GM12878 (cell line): ENCODE data around the gene PSMA7. TPM values are rescaled to one million over a fixed set of nuclear protein-coding genes. Genes with fewer than 3 reads are reported as not detected.

Experiments
- ATAC-seq: fragments of 200-7000 bp; cut with Tn5 transposase; 3 replicates; pipeline ENCODE4 v1.9.1; 2020; ENCODE audit warnings: mild to moderate bottlenecking, moderate library complexity
- BruUV-seq: library from RNA; stranded (reverse); fragments of 400-500 nt; replicated peaks from 2 replicates; lab custom pipeline; 2021; lab: Mats Ljungman, UMichigan
- CTCF ChIA-PET: fragments of 300-600 bp; sonication (Branson Sonifier 250); formaldehyde crosslinking; extraction: SDS; loops from one replicate; lab custom pipeline; 2021; ENCODE audit warnings: inconsistent platforms; lab: Yijun Ruan, JAX
- POLR2A ChIA-PET: fragments of 350-600 bp; formaldehyde crosslinking; extraction: SDS; loops from one replicate; lab custom pipeline; 2021; ENCODE audit warnings: inconsistent platforms; lab: Charles Lee
- RAD21 ChIA-PET: fragments of 300-600 bp; sonication (Branson Sonifier 250); formaldehyde crosslinking; loops from one replicate; lab custom pipeline; 2023; ENCODE audit warnings: antibody characterized with exemption; ENCODE audit not compliant: unreplicated experiment; lab: Charles Lee
- SMC1A ChIA-PET: fragments of 300-600 bp; sonication (Branson Sonifier 250); formaldehyde crosslinking; loops from one replicate; lab custom pipeline; 2023; ENCODE audit not compliant: unreplicated experiment, uncharacterized antibody; lab: Charles Lee
- DNase-seq: peaks from one replicate; pipeline ENCODE4 v3.0.0-alpha.2; 2011; ENCODE audit warnings: low read depth, low spot score
- FAIRE-seq: peaks from 3 replicates; lab custom pipeline; 2011; peaks lifted over from hg19 to GRCh38; lab: Jason Lieb, UNC
- H2AFZ ChIP-seq: 2 replicates; pipeline ENCODE4 v1.6.0; 2011; ENCODE audit warnings: low read depth, low read length, control low read depth; ENCODE audit not compliant: control insufficient read depth
- H3K27ac ChIP-seq: 2 replicates; pipeline ENCODE4 v1.5.1; 2011; ENCODE audit warnings: control low read depth; ENCODE audit not compliant: control insufficient read depth, insufficient read depth
- H3K27me3 ChIP-seq, 2 experiments: replicated peaks in 1 of 2; 2 replicates each; pipeline versions ENCODE4 v1.6.0 to v1.6.1; 2011; ENCODE audit warnings: low read length in 1 of 2; ENCODE audit not compliant: control insufficient read depth in 2 of 2, insufficient read depth in 2 of 2
- H3K36me3 ChIP-seq, 2 experiments: 2 replicates each; pipeline ENCODE4 v1.5.1; 2011; ENCODE audit warnings: low read length in 1 of 2; ENCODE audit not compliant: control insufficient read depth in 2 of 2, insufficient read depth in 2 of 2
- H3K4me1 ChIP-seq: 2 replicates; pipeline ENCODE4 v1.6.1; 2011; ENCODE audit warnings: mild to moderate bottlenecking, low read length, moderate library complexity, mixed read lengths; ENCODE audit not compliant: control insufficient read depth, insufficient read depth
- H3K4me2 ChIP-seq: 2 replicates; pipeline ENCODE4 v1.6.0; 2011; ENCODE audit warnings: control low read depth; ENCODE audit not compliant: control insufficient read depth, insufficient read depth
- H3K4me3 ChIP-seq: fragments of 200-600 bp; sonication (generic); 2 replicates; pipeline ENCODE4 v1.5.1; 2016
- H3K79me2 ChIP-seq: 2 replicates; pipeline ENCODE4 v1.6.0; 2011; ENCODE audit warnings: low read length; ENCODE audit not compliant: control insufficient read depth, insufficient read depth
- H3K9ac ChIP-seq: 2 replicates; pipeline ENCODE4 v1.8.0; 2011; ENCODE audit warnings: low read length, control low read depth, mixed read lengths; ENCODE audit not compliant: control insufficient read depth, insufficient read depth
- H3K9me3 ChIP-seq: replicated peaks from 3 replicates; pipeline ENCODE4 v1.5.1; 2011; ENCODE audit warnings: mild to moderate bottlenecking, low read length; ENCODE audit not compliant: control insufficient read depth, insufficient read depth
- H4K20me1 ChIP-seq: 2 replicates; pipeline ENCODE4 v1.6.0; 2011; ENCODE audit not compliant: control insufficient read depth, insufficient read depth
- EGR1 ChIP-seq, 2 experiments: IDR thresholded peaks; 1 replicate in 1 of 2; 2 replicates in 1 of 2; pipeline ENCODE4 v1.6.1; 2011 to 2012; ENCODE audit warnings: low read depth in 2 of 2, low read length in 2 of 2, borderline replicate concordance in 1 of 2, mild to moderate bottlenecking in 1 of 2, moderate library complexity in 1 of 2
- ESRRA ChIP-seq: IDR thresholded peaks from 2 replicates; pipeline ENCODE4 v1.6.1; 2012; ENCODE audit warnings: mild to moderate bottlenecking, low read length, improper control_type of control experiment
- GATAD2B ChIP-seq: fragments of 450-650 bp; conservative IDR thresholded peaks from 2 replicates; pipeline ENCODE4 v1.6.1; 2017; ENCODE audit warnings: low read depth, mild to moderate bottlenecking, moderate library complexity
- PBX3 ChIP-seq: IDR thresholded peaks from 2 replicates; pipeline ENCODE4 v1.6.1; 2011; ENCODE audit warnings: mild to moderate bottlenecking, low read depth, low read length, moderate library complexity; ENCODE audit not compliant: insufficient replicate concordance
- POLR2A ChIP-seq: IDR thresholded peaks from 2 replicates; pipeline ENCODE4 v1.6.1; 2011; ENCODE audit warnings: low read depth, mild to moderate bottlenecking, low read length
- RAD51 ChIP-seq: fragments of 450-650 bp; IDR thresholded peaks from 2 replicates; pipeline ENCODE4 v1.6.1; 2016; ENCODE audit warnings: moderate library complexity, mild to moderate bottlenecking, inconsistent platforms
- SIN3A ChIP-seq: IDR thresholded peaks from 2 replicates; pipeline ENCODE4 v1.6.1; 2012; ENCODE audit warnings: low read depth, low read length, improper control_type of control experiment
- YY1 ChIP-seq: IDR thresholded peaks from 2 replicates; pipeline ENCODE4 v1.6.1; 2011; ENCODE audit warnings: low read depth, mild to moderate bottlenecking, low read length
- ZBTB4 ChIP-seq: fragments of 450-650 bp; formaldehyde crosslinking; IDR thresholded peaks from 2 replicates; pipeline ENCODE4 v1.4.0; 2022; ENCODE audit warnings: mild to moderate bottlenecking, moderate library complexity
- ZNF207 ChIP-seq: fragments of 450-650 bp; IDR thresholded peaks from 2 replicates; pipeline ENCODE4 v1.6.1; 2014; ENCODE audit warnings: antibody characterized with exemption, mild to moderate bottlenecking, borderline replicate concordance
- ZNF24 ChIP-seq: fragments of 450-650 bp; IDR thresholded peaks from 2 replicates; pipeline ENCODE4 v1.6.1; 2017; ENCODE audit warnings: antibody characterized with exemption, mild to moderate bottlenecking
- ZNF687 ChIP-seq: fragments of 450-650 bp; IDR thresholded peaks from 2 replicates; pipeline ENCODE4 v1.6.1; 2017; ENCODE audit warnings: mild to moderate bottlenecking, moderate library complexity
- WGBS: methylation state at CpG from one replicate; pipeline ENCODE4 v1.1.6; 2016; ENCODE audit warnings: low lambda C conversion rate; ENCODE audit not compliant: insufficient replicate concordance, insufficient coverage; ENCODE audit errors: missing lambda C conversion rate; 5-methylcytosine and 5-hydroxymethylcytosine counted together
- in situ Hi-C: fragments of 300-500 bp; cut with MboI; formaldehyde crosslinking; loops from 9 replicates; pipeline ENCODE4 v1.14.3; 2018; ENCODE audit warnings: mixed read lengths
- intact Hi-C: fragments of 100-400 bp; cut with micrococcal nuclease; formaldehyde crosslinking; loops from one replicate; pipeline ENCODE4 v1.14.2; 2022; ENCODE audit not compliant: unreplicated experiment
- polyA plus RNA-seq, 11 experiments: library from polyadenylated mRNA; depleted of rRNA in 4 of 11; unstranded in 6 of 11; stranded (reverse) in 5 of 11; fragments of >200 nt; fragmentation: Nextera tagmentation in 4 of 11; fragmentation: Illumina TruSeq in 1 of 11; extraction: Ambion mirVana in 4 of 11; extraction: Trizol in 1 of 11; gene quantifications; 1 replicate in 1 of 11; 2 replicates in 10 of 11; pipeline versions ENCODE4 v1.2.1 to v1.2.3, GENCODE V29; 2011 to 2016; ENCODE audit warnings: inconsistent platforms in 2 of 11, missing spikeins in 2 of 11, low read depth in 1 of 11
- total RNA-seq, 4 experiments: library from RNA; depleted of rRNA in 3 of 4; stranded (reverse); fragments of >200 nt in 3 of 4; fragmentation: Illumina TruSeq in 1 of 4; extraction: Trizol in 1 of 4; gene quantifications; 2 replicates each; pipeline versions ENCODE4 v1.2.1 to v1.2.3, GENCODE V29; 2013 to 2021
- TF ChIP-seq, protein P1 (sequence below): fragments of 450-650 bp; formaldehyde crosslinking; IDR thresholded peaks from 2 replicates; pipeline ENCODE4 v1.4.0; 2020; ENCODE audit warnings: mild to moderate bottlenecking, moderate library complexity

Gene PSMA7
- total and polyA plus RNA-seq, 10 of the 15 experiments (the other 5 are each of a cell fraction or from before 2014, with no cell fraction given) = 216 to 857 (median 368) TPM

- H2AFZ ChIP-seq = no peak overlapping the region
- DNase-seq (no peak), ATAC-seq (no peak), FAIRE-seq (no peak)
- RAD21 ChIA-PET = no interaction called here
- no peaks in the 10 kb centered on the region for H3K36me3 ChIP-seq
- SMC1A ChIA-PET = no interaction called here
- H3K4me1 ChIP-seq = no peaks in the 10 kb centered on the region
- CTCF ChIA-PET = interaction anchor here (0.6 to 0.9 kb wide), 2 partner anchors 17 to 78 kb away, joined by 3 read pairs; no protein-coding TSS in a partner anchor
- POLR2A ChIA-PET = no interaction called here
- H3K27ac ChIP-seq = no peak overlapping the region
- WGBS = 33% methylated on average over 3 of the region's 3 CpGs
- H3K4me2 ChIP-seq = no peak overlapping the region
- H3K79me2 ChIP-seq = no peaks in the 10 kb centered on the region
- H3K27me3 ChIP-seq = no peaks in the 10 kb centered on the region
- H4K20me1 ChIP-seq = no peaks in the 10 kb centered on the region
- peaks cover 2% of the 10 kb centered on the region; the same call in 1 of the 3 replicates for H3K9me3 ChIP-seq
- no peak overlapping the region for H3K9ac ChIP-seq
- no peak overlapping the region for H3K4me3 ChIP-seq
- BruUV-seq = no TSS peak
- in situ Hi-C loops (loop anchor here (25.0 kb wide), 1 partner anchor 602 kb away; no protein-coding TSS in a partner anchor), intact Hi-C loops (no loop called here)
- TF ChIP-seq ZNF207 (no peak), POLR2A (no peak), SIN3A (no peak), GATAD2B (no peak), PBX3 (no peak), ZBTB4 (CRISPR knock-in tag) (no peak), ESRRA (no peak), RAD51 (no peak), ZNF24 (no peak), YY1 (no peak), EGR1 (IDR thresholded peaks at IDR 0.05; ENCODE audit: borderline replicate concordance in 1 of 2, low read depth in 2 of 2, low read length in 2 of 2) (no peak), ZNF687 (no peak)
- TF ChIP-seq, protein P1, sequence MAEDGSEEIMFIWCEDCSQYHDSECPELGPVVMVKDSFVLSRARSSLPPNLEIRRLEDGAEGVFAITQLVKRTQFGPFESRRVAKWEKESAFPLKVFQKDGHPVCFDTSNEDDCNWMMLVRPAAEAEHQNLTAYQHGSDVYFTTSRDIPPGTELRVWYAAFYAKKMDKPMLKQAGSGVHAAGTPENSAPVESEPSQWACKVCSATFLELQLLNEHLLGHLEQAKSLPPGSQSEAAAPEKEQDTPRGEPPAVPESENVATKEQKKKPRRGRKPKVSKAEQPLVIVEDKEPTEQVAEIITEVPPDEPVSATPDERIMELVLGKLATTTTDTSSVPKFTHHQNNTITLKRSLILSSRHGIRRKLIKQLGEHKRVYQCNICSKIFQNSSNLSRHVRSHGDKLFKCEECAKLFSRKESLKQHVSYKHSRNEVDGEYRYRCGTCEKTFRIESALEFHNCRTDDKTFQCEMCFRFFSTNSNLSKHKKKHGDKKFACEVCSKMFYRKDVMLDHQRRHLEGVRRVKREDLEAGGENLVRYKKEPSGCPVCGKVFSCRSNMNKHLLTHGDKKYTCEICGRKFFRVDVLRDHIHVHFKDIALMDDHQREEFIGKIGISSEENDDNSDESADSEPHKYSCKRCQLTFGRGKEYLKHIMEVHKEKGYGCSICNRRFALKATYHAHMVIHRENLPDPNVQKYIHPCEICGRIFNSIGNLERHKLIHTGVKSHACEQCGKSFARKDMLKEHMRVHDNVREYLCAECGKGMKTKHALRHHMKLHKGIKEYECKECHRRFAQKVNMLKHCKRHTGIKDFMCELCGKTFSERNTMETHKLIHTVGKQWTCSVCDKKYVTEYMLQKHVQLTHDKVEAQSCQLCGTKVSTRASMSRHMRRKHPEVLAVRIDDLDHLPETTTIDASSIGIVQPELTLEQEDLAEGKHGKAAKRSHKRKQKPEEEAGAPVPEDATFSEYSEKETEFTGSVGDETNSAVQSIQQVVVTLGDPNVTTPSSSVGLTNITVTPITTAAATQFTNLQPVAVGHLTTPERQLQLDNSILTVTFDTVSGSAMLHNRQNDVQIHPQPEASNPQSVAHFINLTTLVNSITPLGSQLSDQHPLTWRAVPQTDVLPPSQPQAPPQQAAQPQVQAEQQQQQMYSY = no peak
These were observed 53.8 kb downstream of the PSMA7 start for GRCh38 chr20:62089393-62089792.
